A549 (cell line): ENCODE data around the gene CAMSAP1. TPM values are rescaled to one million over a fixed set of nuclear protein-coding genes. Genes with fewer than 3 reads are reported as not detected.

ENCODE experiments used
- ATAC-seq, 2 experiments: fragments of 200-7000 bp in 1 of 2; fragments of >200 bp in 1 of 2; cut with Nextera tagmentation in 1 of 2; cut with Tn5 transposase in 1 of 2; 3 replicates each; pipeline versions ENCODE4 v1.8.0 to v1.9.1; 2018 to 2020; ENCODE audit warnings: mild to moderate bottlenecking in 1 of 2, moderate library complexity in 1 of 2
- CTCF ChIA-PET: fragments of 300-600 bp; sonication (Branson Sonifier 250); formaldehyde crosslinking; extraction: SDS; loops from one replicate; lab custom pipeline; 2021; ENCODE audit warnings: antibody characterized with exemption, inconsistent platforms; lab: Yijun Ruan, JAX
- POLR2A ChIA-PET: fragments of 350-600 bp; formaldehyde crosslinking; extraction: SDS; loops from one replicate; lab custom pipeline; 2021; ENCODE audit warnings: antibody characterized with exemption, inconsistent platforms; lab: Yijun Ruan, JAX
- DNase-seq, 2 experiments: peaks; one replicate each; pipeline versions ENCODE4 v3.0.0 to v3.0.0-alpha.2; 2011 to 2016; ENCODE audit warnings: low read depth in 1 of 2, low spot score in 1 of 2
- FAIRE-seq: peaks from 2 replicates; lab custom pipeline; 2011; peaks lifted over from hg19 to GRCh38; lab: Jason Lieb, UNC
- H3K27ac ChIP-seq, 2 experiments: fragments of >200 bp; sonication (Bioruptor Twin); formaldehyde crosslinking; 3 replicates each; pipeline ENCODE4 v1.5.1; 2016 to 2017
- H3K4me1 ChIP-seq: fragments of >200 bp; sonication (Bioruptor Twin); formaldehyde crosslinking; 3 replicates; pipeline ENCODE4 v1.6.1; 2016
- H3K4me2 ChIP-seq: fragments of >200 bp; sonication (Bioruptor Twin); formaldehyde crosslinking; 3 replicates; pipeline ENCODE4 v1.6.1; 2016
- H3K4me3 ChIP-seq: fragments of >200 bp; sonication (Bioruptor Twin); formaldehyde crosslinking; 3 replicates; pipeline ENCODE4 v1.5.1; 2016
- H3K9me3 ChIP-seq: fragments of >200 bp; sonication (Bioruptor Twin); formaldehyde crosslinking; 3 replicates; pipeline ENCODE4 v1.6.1; 2016
- BHLHE40 ChIP-seq: IDR thresholded peaks from 2 replicates; pipeline ENCODE4 v1.6.1; 2012; ENCODE audit warnings: low read depth, low read length, inconsistent platforms
- CBX2 ChIP-seq: fragments of 200-600 bp; sonication (generic); IDR thresholded peaks from 2 replicates; pipeline ENCODE4 v1.6.1; 2016; ENCODE audit warnings: low read depth, mild to moderate bottlenecking, borderline replicate concordance
- CBX8 ChIP-seq: fragments of 200-600 bp; sonication (generic); IDR thresholded peaks from 2 replicates; pipeline ENCODE4 v1.6.1; 2016
- CHD2 ChIP-seq: fragments of 150-350 bp; IDR thresholded peaks from 2 replicates; pipeline ENCODE4 v1.6.1; 2014; ENCODE audit warnings: low read length; ENCODE audit not compliant: partially characterized antibody
- EHF ChIP-seq: fragments of 250-450 bp; sonication (Bioruptor Pico); IDR thresholded peaks from 2 replicates; pipeline ENCODE4 v1.5.0; 2020; ENCODE audit warnings: mild to moderate bottlenecking
- EHMT2 ChIP-seq: fragments of 200-600 bp; sonication (generic); IDR thresholded peaks from 2 replicates; pipeline ENCODE4 v1.6.1; 2016; ENCODE audit warnings: antibody characterized with exemption, low read depth, mild to moderate bottlenecking, moderate library complexity
- FOSB ChIP-seq: fragments of 250-450 bp; sonication (Bioruptor Pico); IDR thresholded peaks from 2 replicates; pipeline ENCODE4 v1.5.0; 2020; ENCODE audit warnings: mild to moderate bottlenecking, moderate library complexity
- FOSL2 ChIP-seq, 2 experiments: fragments of 450-650 bp in 1 of 2; fragments of >200 bp in 1 of 2; sonication (Bioruptor Twin) in 1 of 2; formaldehyde crosslinking; IDR thresholded peaks; 2 replicates each; pipeline versions ENCODE4 v1.5.0 to v1.6.1; 2016 to 2020; ENCODE audit warnings: mild to moderate bottlenecking in 1 of 2, moderate library complexity in 1 of 2
- GATA3 ChIP-seq: IDR thresholded peaks from 2 replicates; pipeline ENCODE4 v1.6.1; 2012; ENCODE audit warnings: borderline replicate concordance
- MAFK ChIP-seq: fragments of 450-650 bp; IDR thresholded peaks from 2 replicates; pipeline ENCODE4 v1.6.1; 2014; ENCODE audit not compliant: partially characterized antibody
- NR3C1 ChIP-seq: fragments of >200 bp; sonication (Bioruptor Twin); formaldehyde crosslinking; IDR thresholded peaks from 3 replicates; pipeline ENCODE4 v1.6.1; 2017
- POLR2A ChIP-seq: IDR thresholded peaks from 2 replicates; pipeline ENCODE4 v1.6.1; 2012; ENCODE audit warnings: mild to moderate bottlenecking, low read length
- POLR2AphosphoS2 ChIP-seq: conservative IDR thresholded peaks from 2 replicates; pipeline ENCODE4 v1.6.1; 2012; ENCODE audit warnings: low read length, improper control_type of control experiment, inconsistent platforms
- SMC3 ChIP-seq: fragments of >200 bp; sonication (Bioruptor Twin); formaldehyde crosslinking; IDR thresholded peaks from 3 replicates; pipeline ENCODE4 v1.6.1; 2018; ENCODE audit warnings: inconsistent platforms
- ZC3H11A ChIP-seq: fragments of 450-650 bp; IDR thresholded peaks from 2 replicates; pipeline ENCODE4 v1.6.1; 2014; ENCODE audit warnings: antibody characterized with exemption, mild to moderate bottlenecking
- ZFP36 ChIP-seq: fragments of 450-650 bp; IDR thresholded peaks from 2 replicates; pipeline ENCODE4 v1.6.1; 2014; ENCODE audit warnings: borderline replicate concordance; ENCODE audit not compliant: partially characterized antibody
- ZNF302 ChIP-seq: fragments of 250-450 bp; sonication (Bioruptor Pico); IDR thresholded peaks from 2 replicates; pipeline ENCODE4 v1.9.0; 2021; ENCODE audit warnings: inconsistent platforms, mild to moderate bottlenecking, moderate library complexity
- WGBS: methylation state at CpG from one replicate; pipeline ENCODE4 v1.1.6; 2017; ENCODE audit errors: missing lambda C conversion rate; 5-methylcytosine and 5-hydroxymethylcytosine counted together
- polyA plus RNA-seq, 4 experiments: library from polyadenylated mRNA; depleted of rRNA in 3 of 4; stranded (reverse); fragments of >200 nt; fragmentation: RNase III in 1 of 4; extraction: RNeasy Plus Mini Kit Qiagen cat#74134 plus additional on column Dnase treatment in 1 of 4; gene quantifications; 2 replicates in 3 of 4; 3 replicates in 1 of 4; pipeline ENCODE4 v1.2.3, GENCODE V29; 2011 to 2017
- TF ChIP-seq, protein P1 (sequence below): IDR thresholded peaks from 2 replicates; pipeline ENCODE4 v1.6.1; 2012
- TF ChIP-seq, protein P2 (sequence below): IDR thresholded peaks from 2 replicates; pipeline ENCODE4 v1.6.1; 2012; ENCODE audit warnings: low read depth, borderline replicate concordance
- TF ChIP-seq, protein P3 (sequence below): fragments of 250-450 bp; sonication (Bioruptor Pico); IDR thresholded peaks from 2 replicates; pipeline ENCODE4 v1.5.0; 2021; ENCODE audit warnings: mild to moderate bottlenecking, moderate library complexity, borderline replicate concordance
- TF ChIP-seq, protein P4 (sequence below): fragments of 200-600 bp; sonication (generic); IDR thresholded peaks from 2 replicates; pipeline ENCODE4 v1.6.1; 2016; ENCODE audit warnings: antibody characterized with exemption, mild to moderate bottlenecking, moderate library complexity

CAMSAP1 gene
- polyA plus RNA-seq, 2 of the 4 experiments (the other 2 are of a cell fraction): 8.6 to 15.0 TPM

DNA sequence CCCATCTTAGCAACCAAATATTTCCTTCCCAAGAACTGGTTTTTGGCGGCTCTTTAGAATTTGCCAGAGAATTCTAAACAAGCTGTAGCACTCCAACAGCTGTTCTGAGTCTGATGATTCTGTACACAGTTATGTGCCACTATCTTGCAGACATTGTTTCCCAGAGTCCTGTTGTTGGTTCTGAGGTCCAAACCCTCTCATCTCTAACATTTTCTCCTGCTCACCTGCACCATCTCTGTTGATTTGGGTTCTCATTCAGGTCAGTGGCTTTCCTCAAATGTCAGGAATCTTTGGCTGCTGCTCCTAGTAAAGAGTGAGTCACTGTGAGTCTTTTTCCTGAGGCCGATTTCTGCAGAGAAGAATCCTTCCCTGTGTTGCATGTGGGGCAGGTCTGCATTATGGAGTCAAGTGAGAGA, 50.0 kb downstream of the CAMSAP1 start:
- 0 out of 3 replicates have a peak, but pooled peaks cover 3% of the 10 kb centered on the region for H3K4me1 ChIP-seq
- FAIRE-seq: no peak
- WGBS: 56% methylated on average over 2 of the region's 2 CpGs
- TF ChIP-seq EHMT2: no peak
- no peak for TF ChIP-seq CBX8
- no peak for TF ChIP-seq ZFP36
- no peak for TF ChIP-seq ZC3H11A
- no peak for TF ChIP-seq EHF
- TF ChIP-seq, protein P1, sequence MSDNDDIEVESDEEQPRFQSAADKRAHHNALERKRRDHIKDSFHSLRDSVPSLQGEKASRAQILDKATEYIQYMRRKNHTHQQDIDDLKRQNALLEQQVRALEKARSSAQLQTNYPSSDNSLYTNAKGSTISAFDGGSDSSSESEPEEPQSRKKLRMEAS: no peak
- TF ChIP-seq BHLHE40: no peak
- no peak for TF ChIP-seq NR3C1
- no peak for TF ChIP-seq POLR2A
- TF ChIP-seq, protein P2, sequence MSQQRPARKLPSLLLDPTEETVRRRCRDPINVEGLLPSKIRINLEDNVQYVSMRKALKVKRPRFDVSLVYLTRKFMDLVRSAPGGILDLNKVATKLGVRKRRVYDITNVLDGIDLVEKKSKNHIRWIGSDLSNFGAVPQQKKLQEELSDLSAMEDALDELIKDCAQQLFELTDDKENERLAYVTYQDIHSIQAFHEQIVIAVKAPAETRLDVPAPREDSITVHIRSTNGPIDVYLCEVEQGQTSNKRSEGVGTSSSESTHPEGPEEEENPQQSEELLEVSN: no peak
- no peak for TF ChIP-seq FOSB
- no peak for TF ChIP-seq CHD2
- TF ChIP-seq MAFK: no peak
- TF ChIP-seq, protein P3, sequence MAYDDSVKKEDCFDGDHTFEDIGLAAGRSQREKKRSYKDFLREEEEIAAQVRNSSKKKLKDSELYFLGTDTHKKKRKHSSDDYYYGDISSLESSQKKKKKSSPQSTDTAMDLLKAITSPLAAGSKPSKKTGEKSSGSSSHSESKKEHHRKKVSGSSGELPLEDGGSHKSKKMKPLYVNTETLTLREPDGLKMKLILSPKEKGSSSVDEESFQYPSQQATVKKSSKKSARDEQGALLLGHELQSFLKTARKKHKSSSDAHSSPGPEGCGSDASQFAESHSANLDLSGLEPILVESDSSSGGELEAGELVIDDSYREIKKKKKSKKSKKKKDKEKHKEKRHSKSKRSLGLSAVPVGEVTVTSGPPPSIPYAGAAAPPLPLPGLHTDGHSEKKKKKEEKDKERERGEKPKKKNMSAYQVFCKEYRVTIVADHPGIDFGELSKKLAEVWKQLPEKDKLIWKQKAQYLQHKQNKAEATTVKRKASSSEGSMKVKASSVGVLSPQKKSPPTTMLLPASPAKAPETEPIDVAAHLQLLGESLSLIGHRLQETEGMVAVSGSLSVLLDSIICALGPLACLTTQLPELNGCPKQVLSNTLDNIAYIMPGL (CRISPR knock-in tag): no peak
- TF ChIP-seq GATA3: no peak
- no peak for TF ChIP-seq CBX2
- ChIA-PET POLR2A (no interaction called here), CTCF (interaction anchor here (0.9 kb wide), 1 partner anchor 102 kb away, joined by 3 read pairs; no protein-coding TSS in a partner anchor)
- H3K9me3 ChIP-seq: no peaks in the 10 kb centered on the region
- no peak overlapping the region for H3K27ac ChIP-seq
- DNase-seq: no peak
- H3K4me2 ChIP-seq: no peak overlapping the region
- no peak for ATAC-seq
- no peak overlapping the region for H3K4me3 ChIP-seq

DNA sequence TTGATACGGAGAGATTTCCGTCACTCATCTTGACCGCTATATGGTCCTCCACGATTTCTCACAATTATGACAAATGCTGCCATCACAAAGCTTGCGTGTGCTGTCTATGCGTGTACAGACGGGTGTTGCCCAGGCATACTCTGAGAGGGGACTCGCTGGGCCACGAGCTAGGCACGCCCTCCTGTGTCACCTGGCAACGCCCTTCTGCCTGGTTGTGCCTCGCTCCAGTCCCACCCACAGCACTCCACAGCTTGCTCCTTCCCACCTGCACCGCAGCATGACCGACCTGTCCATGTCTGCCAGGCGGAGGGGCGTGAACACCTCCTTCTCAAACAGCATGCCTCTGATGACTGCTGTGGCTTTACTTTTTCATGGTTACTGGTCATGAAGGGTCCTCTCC, 55.6 kb downstream of the CAMSAP1 start:
- H3K4me3 ChIP-seq: no peak overlapping the region
- H3K27ac ChIP-seq: no peak overlapping the region
- POLR2A ChIA-PET: no interaction called here
- TF ChIP-seq POLR2AphosphoS2: no peak
- TF ChIP-seq SMC3: no peak
- TF ChIP-seq MAFK: no peak
- TF ChIP-seq, protein P4, sequence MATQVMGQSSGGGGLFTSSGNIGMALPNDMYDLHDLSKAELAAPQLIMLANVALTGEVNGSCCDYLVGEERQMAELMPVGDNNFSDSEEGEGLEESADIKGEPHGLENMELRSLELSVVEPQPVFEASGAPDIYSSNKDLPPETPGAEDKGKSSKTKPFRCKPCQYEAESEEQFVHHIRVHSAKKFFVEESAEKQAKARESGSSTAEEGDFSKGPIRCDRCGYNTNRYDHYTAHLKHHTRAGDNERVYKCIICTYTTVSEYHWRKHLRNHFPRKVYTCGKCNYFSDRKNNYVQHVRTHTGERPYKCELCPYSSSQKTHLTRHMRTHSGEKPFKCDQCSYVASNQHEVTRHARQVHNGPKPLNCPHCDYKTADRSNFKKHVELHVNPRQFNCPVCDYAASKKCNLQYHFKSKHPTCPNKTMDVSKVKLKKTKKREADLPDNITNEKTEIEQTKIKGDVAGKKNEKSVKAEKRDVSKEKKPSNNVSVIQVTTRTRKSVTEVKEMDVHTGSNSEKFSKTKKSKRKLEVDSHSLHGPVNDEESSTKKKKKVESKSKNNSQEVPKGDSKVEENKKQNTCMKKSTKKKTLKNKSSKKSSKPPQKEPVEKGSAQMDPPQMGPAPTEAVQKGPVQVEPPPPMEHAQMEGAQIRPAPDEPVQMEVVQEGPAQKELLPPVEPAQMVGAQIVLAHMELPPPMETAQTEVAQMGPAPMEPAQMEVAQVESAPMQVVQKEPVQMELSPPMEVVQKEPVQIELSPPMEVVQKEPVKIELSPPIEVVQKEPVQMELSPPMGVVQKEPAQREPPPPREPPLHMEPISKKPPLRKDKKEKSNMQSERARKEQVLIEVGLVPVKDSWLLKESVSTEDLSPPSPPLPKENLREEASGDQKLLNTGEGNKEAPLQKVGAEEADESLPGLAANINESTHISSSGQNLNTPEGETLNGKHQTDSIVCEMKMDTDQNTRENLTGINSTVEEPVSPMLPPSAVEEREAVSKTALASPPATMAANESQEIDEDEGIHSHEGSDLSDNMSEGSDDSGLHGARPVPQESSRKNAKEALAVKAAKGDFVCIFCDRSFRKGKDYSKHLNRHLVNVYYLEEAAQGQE: no peak
- TF ChIP-seq FOSL2 (IDR thresholded peaks at IDR 0.05): no peak
- TF ChIP-seq FOSL2 (CRISPR knock-in tag; IDR thresholded peaks at IDR 0.05): no peak
- no peak for TF ChIP-seq ZNF302 (CRISPR knock-in tag)
- H3K9me3 ChIP-seq: no peaks in the 10 kb centered on the region
- no peak overlapping the region for H3K4me2 ChIP-seq
- WGBS: 91% methylated on average over 16 of the region's 16 CpGs
- FAIRE-seq (no peak), ATAC-seq (no peak), DNase-seq (no peak)
- CTCF ChIA-PET: interaction anchor here (1.2 kb wide), 1 partner anchor 17 kb away, joined by 3 read pairs; no protein-coding TSS in a partner anchor
- no peaks in the 10 kb centered on the region for H3K4me1 ChIP-seq
